ENCODE data around the gene FGFR1OP2.

FGFR1OP2 gene

GRCh38 chr12:26971963-26972362, 33.7 kb downstream of the FGFR1OP2 start:
- H3K27ac Mint-ChIP-seq, result no peak overlapping the region
- H3K4me3 Mint-ChIP-seq, result no peak overlapping the region
- peaks cover 6% of the 10 kb centered on the region for H3K4me1 Mint-ChIP-seq
- no peaks in the 10 kb centered on the region for H3K27me3 Mint-ChIP-seq
- ATAC-seq, result peak; percentile 97
- H3K9me3 Mint-ChIP-seq, result no peaks in the 10 kb centered on the region
- peaks cover 58% of the 10 kb centered on the region for H3K36me3 Mint-ChIP-seq

- Mint-ChIP-seq H3K27me3 (no peaks in the 10 kb centered on the region), H3K4me3 (no peak overlapping the region), H3K4me1 (peaks cover 7% of the 10 kb centered on the region), H3K27ac (no peak overlapping the region), H3K36me3 (peaks cover 53% of the 10 kb centered on the region), H3K9me3 (no peaks in the 10 kb centered on the region)
- no peak for ATAC-seq
Observed at GRCh38 chr12:26976687-26977086, 38.4 kb downstream of the FGFR1OP2 start.

- no peak for ATAC-seq
- peaks cover 68% of the 10 kb centered on the region for H3K36me3 Mint-ChIP-seq
Observed at GRCh38 chr12:26978801-26979200, 40.5 kb downstream of the FGFR1OP2 start.

GRCh38 chr12:26979733-26980132, 41.5 kb downstream of the FGFR1OP2 start:
- Mint-ChIP-seq H3K27ac (no peak overlapping the region), H3K9me3 (no peaks in the 10 kb centered on the region), H3K36me3 (peaks cover 67% of the 10 kb centered on the region), H3K27me3 (no peaks in the 10 kb centered on the region), H3K4me3 (no peak overlapping the region), H3K4me1 (peaks cover 7% of the 10 kb centered on the region)
- no peak for ATAC-seq

More at GRCh38 chr12:26978801-26979200, 40.5 kb downstream of the FGFR1OP2 start:
- Mint-ChIP-seq H3K27me3 (no peaks in the 10 kb centered on the region), H3K4me1 (peaks cover 7% of the 10 kb centered on the region), H3K4me3 (no peak overlapping the region), H3K27ac (no peak overlapping the region), H3K9me3 (no peaks in the 10 kb centered on the region)

- no peak for ATAC-seq
- Mint-ChIP-seq H3K36me3 (peaks cover 73% of the 10 kb centered on the region), H3K4me1 (no peaks in the 10 kb centered on the region), H3K27me3 (no peaks in the 10 kb centered on the region), H3K9me3 (peaks cover 4% of the 10 kb centered on the region), H3K4me3 (no peak overlapping the region), H3K27ac (no peak overlapping the region)
Observed at GRCh38 chr12:26982866-26983265, 44.6 kb downstream of the FGFR1OP2 start.

GRCh38 chr12:26987634-26988424, 49.6 kb downstream of the FGFR1OP2 start:
- Mint-ChIP-seq H3K4me3 (no peak overlapping the region), H3K27me3 (no peaks in the 10 kb centered on the region), H3K27ac (no peak overlapping the region), H3K36me3 (peaks cover 63% of the 10 kb centered on the region), H3K4me1 (no peaks in the 10 kb centered on the region), H3K9me3 (peaks cover 4% of the 10 kb centered on the region)
- no peak for ATAC-seq

- H3K36me3 Mint-ChIP-seq, result peaks cover 61% of the 10 kb centered on the region
- H3K27me3 Mint-ChIP-seq, result no peaks in the 10 kb centered on the region
- H3K27ac Mint-ChIP-seq, result no peak overlapping the region
Observed at GRCh38 chr12:26988703-26989102, 50.4 kb downstream of the FGFR1OP2 start.

GRCh38 chr12:26989873-26990272, 51.6 kb downstream of the FGFR1OP2 start:
- ATAC-seq, result no peak
- Mint-ChIP-seq H3K9me3 (peaks cover 4% of the 10 kb centered on the region), H3K27ac (no peak overlapping the region), H3K36me3 (peaks cover 55% of the 10 kb centered on the region), H3K4me1 (no peaks in the 10 kb centered on the region), H3K4me3 (no peak overlapping the region), H3K27me3 (no peaks in the 10 kb centered on the region)

More at GRCh38 chr12:26988703-26989102, 50.4 kb downstream of the FGFR1OP2 start:
- Mint-ChIP-seq H3K4me1 (no peaks in the 10 kb centered on the region), H3K9me3 (peaks cover 4% of the 10 kb centered on the region), H3K4me3 (no peak overlapping the region)
- ATAC-seq, result no peak

- H3K27ac Mint-ChIP-seq, result no peak overlapping the region
- no peaks in the 10 kb centered on the region for H3K4me1 Mint-ChIP-seq
- H3K27me3 Mint-ChIP-seq, result no peaks in the 10 kb centered on the region
- H3K9me3 Mint-ChIP-seq, result no peaks in the 10 kb centered on the region
- ATAC-seq, result no peak
- peaks cover 44% of the 10 kb centered on the region for H3K36me3 Mint-ChIP-seq
- no peak overlapping the region for H3K4me3 Mint-ChIP-seq
Observed at GRCh38 chr12:26991826-26992225, 53.6 kb downstream of the FGFR1OP2 start.

GRCh38 chr12:26994109-26994508, 55.8 kb downstream of the FGFR1OP2 start:
- peaks cover 43% of the 10 kb centered on the region for H3K36me3 Mint-ChIP-seq
- no peak for ATAC-seq

GRCh38 chr12:26995706-26996105, 57.4 kb downstream of the FGFR1OP2 start:
- ATAC-seq, result no peak
- peaks cover 20% of the 10 kb centered on the region for H3K4me1 Mint-ChIP-seq

More at GRCh38 chr12:26994109-26994508, 55.8 kb downstream of the FGFR1OP2 start:
- Mint-ChIP-seq H3K27ac (no peak overlapping the region), H3K4me3 (no peak overlapping the region), H3K27me3 (no peaks in the 10 kb centered on the region), H3K4me1 (peaks cover 17% of the 10 kb centered on the region), H3K9me3 (peaks cover 5% of the 10 kb centered on the region)

GRCh38 chr12:26997003-26997402, 58.7 kb downstream of the FGFR1OP2 start:
- no peaks in the 10 kb centered on the region for H3K27me3 Mint-ChIP-seq
- H3K9me3 Mint-ChIP-seq, result peaks cover 5% of the 10 kb centered on the region
- peak overlapping the region; percentile 16 for H3K27ac Mint-ChIP-seq
- no peak for ATAC-seq
- peaks cover 46% of the 10 kb centered on the region for H3K36me3 Mint-ChIP-seq
- peaks cover 29% of the 10 kb centered on the region for H3K4me1 Mint-ChIP-seq
- H3K4me3 Mint-ChIP-seq, result no peak overlapping the region

More at GRCh38 chr12:26995706-26996105, 57.4 kb downstream of the FGFR1OP2 start:
- H3K9me3 Mint-ChIP-seq, result peaks cover 5% of the 10 kb centered on the region
- H3K4me3 Mint-ChIP-seq, result no peak overlapping the region
- no peak overlapping the region for H3K27ac Mint-ChIP-seq
- no peaks in the 10 kb centered on the region for H3K27me3 Mint-ChIP-seq
- peaks cover 38% of the 10 kb centered on the region for H3K36me3 Mint-ChIP-seq

- peaks cover 5% of the 10 kb centered on the region for H3K9me3 Mint-ChIP-seq
- H3K27ac Mint-ChIP-seq, result no peak overlapping the region
- H3K27me3 Mint-ChIP-seq, result no peaks in the 10 kb centered on the region
- peaks cover 46% of the 10 kb centered on the region for H3K4me1 Mint-ChIP-seq
- no peak for ATAC-seq
- H3K36me3 Mint-ChIP-seq, result peaks cover 34% of the 10 kb centered on the region
- H3K4me3 Mint-ChIP-seq, result no peak overlapping the region
Observed at GRCh38 chr12:27000961-27001360, 62.7 kb downstream of the FGFR1OP2 start.

GRCh38 chr12:27001663-27002062, 63.4 kb downstream of the FGFR1OP2 start:
- Mint-ChIP-seq H3K9me3 (peaks cover 5% of the 10 kb centered on the region), H3K36me3 (peaks cover 34% of the 10 kb centered on the region), H3K4me1 (peaks cover 46% of the 10 kb centered on the region), H3K27me3 (no peaks in the 10 kb centered on the region), H3K4me3 (no peak overlapping the region), H3K27ac (no peak overlapping the region)
- ATAC-seq, result no peak

- Mint-ChIP-seq H3K9me3 (peaks cover 5% of the 10 kb centered on the region), H3K4me3 (no peak overlapping the region), H3K36me3 (peaks cover 34% of the 10 kb centered on the region), H3K27me3 (no peaks in the 10 kb centered on the region), H3K27ac (no peak overlapping the region), H3K4me1 (peaks cover 46% of the 10 kb centered on the region)
- ATAC-seq, result no peak
Observed at GRCh38 chr12:27002141-27002540, 63.9 kb downstream of the FGFR1OP2 start.

Measured in stimulated activated memory B cell treated with anti-CD40 and anti-IgM and Interleukin-4, amounts not matched to agents 10 μg/mL and 1 μg/mL and 100 μg/mL, for 72 hours (primary cell).